Peyer's patch (tissue), 4 donors: ENCODE measurements around the gene ANTXRL. TPM values are rescaled to one million over a fixed set of nuclear protein-coding genes. Genes with fewer than 3 reads are reported as not detected.
A peak's percentile ranks its signal among the peaks of the same experiment; 100 is the strongest.

Experiments
- DNase-seq, 3 donors: peaks; one replicate each; pipeline ENCODE4 v3.0.0-alpha.2; 2017 to 2019
- H3K27ac ChIP-seq, 4 donors: fragments of 200-600 bp; sonication (generic); one replicate each; pipeline ENCODE4 v1.5.1; 2016 to 2019
- H3K27me3 ChIP-seq, 2 donors: fragments of 200-600 bp; sonication (generic); one replicate each; pipeline ENCODE4 v1.5.1; 2019
- H3K36me3 ChIP-seq, 3 donors: fragments of 200-600 bp; sonication (generic); one replicate each; pipeline ENCODE4 v1.5.1; 2016 to 2019
- H3K4me1 ChIP-seq, 4 donors: fragments of 200-600 bp; sonication (generic); one replicate each; pipeline ENCODE4 v1.5.1; 2016 to 2019
- H3K4me3 ChIP-seq, 4 donors: fragments of 200-600 bp; sonication (generic); 1 replicate in 3 of 4; 2 replicates in 1 of 4; pipeline ENCODE4 v1.5.1; 2016 to 2019; ENCODE audit warnings: mild to moderate bottlenecking in 1 of 4
- H3K9me3 ChIP-seq, 4 donors: fragments of 200-600 bp; sonication (generic); one replicate each; pipeline ENCODE4 v1.5.1; 2016 to 2019; ENCODE audit warnings: mild to moderate bottlenecking in 1 of 4
- POLR2A ChIP-seq, 2 donors: fragments of 450-650 bp; IDR thresholded peaks; one replicate each; pipeline ENCODE4 v1.5.1; 2017; ENCODE audit warnings: antibody characterized with exemption in 2 of 2, mild to moderate bottlenecking in 2 of 2, moderate library complexity in 2 of 2
- total RNA-seq, 4 donors: library from RNA; depleted of rRNA; stranded (reverse); fragments of >200 nt; gene quantifications; one replicate each; pipeline ENCODE4 v1.1.0, GENCODE V29; 2016
- TF ChIP-seq, protein P1 (sequence below), 6 experiments: fragments of 450-650 bp in 4 of 6; fragments of 200-600 bp in 2 of 6; sonication (generic) in 1 of 6; IDR thresholded peaks; one replicate each; pipeline ENCODE4 v1.5.1; 2017 to 2019; ENCODE audit warnings: antibody characterized with exemption in 6 of 6, mild to moderate bottlenecking in 3 of 6, moderate library complexity in 1 of 6

ANTXRL gene
- total RNA-seq, 4 donors from 2014 or later, result not detected

DNA sequence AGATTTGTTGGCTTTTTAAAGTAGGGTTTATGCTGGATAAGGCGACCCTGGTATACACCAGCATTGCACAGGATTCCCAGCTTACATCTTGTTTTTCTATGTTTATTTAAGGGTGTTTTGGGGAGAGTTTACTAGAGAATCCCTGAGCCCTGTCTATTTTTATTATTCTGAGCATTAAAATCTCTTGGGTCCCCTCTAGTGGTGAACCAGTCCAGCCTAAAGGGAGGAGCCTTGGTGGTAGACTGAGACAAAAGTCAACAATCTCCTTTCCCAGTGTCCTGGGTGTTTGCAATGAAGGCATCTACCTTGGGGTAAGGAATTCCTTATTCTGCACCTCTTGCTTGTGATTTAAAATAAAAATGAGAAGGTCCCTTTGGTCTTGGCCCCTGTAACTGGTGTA lies 38.2 kb downstream of the ANTXRL start:
- no peak for DNase-seq
- Histone ChIP-seq H3K27me3 (no peaks in the 10 kb centered on the region), H3K9me3 (no peaks in the 10 kb centered on the region), H3K27ac (no peak overlapping the region), H3K4me1 (no peaks in the 10 kb centered on the region), H3K4me3 (no peak overlapping the region), H3K36me3 (no peaks in the 10 kb centered on the region)
- TF ChIP-seq, protein P1, sequence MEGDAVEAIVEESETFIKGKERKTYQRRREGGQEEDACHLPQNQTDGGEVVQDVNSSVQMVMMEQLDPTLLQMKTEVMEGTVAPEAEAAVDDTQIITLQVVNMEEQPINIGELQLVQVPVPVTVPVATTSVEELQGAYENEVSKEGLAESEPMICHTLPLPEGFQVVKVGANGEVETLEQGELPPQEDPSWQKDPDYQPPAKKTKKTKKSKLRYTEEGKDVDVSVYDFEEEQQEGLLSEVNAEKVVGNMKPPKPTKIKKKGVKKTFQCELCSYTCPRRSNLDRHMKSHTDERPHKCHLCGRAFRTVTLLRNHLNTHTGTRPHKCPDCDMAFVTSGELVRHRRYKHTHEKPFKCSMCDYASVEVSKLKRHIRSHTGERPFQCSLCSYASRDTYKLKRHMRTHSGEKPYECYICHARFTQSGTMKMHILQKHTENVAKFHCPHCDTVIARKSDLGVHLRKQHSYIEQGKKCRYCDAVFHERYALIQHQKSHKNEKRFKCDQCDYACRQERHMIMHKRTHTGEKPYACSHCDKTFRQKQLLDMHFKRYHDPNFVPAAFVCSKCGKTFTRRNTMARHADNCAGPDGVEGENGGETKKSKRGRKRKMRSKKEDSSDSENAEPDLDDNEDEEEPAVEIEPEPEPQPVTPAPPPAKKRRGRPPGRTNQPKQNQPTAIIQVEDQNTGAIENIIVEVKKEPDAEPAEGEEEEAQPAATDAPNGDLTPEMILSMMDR (IDR thresholded peaks at IDR 0.05), result peak in 3 of 6 experiments; percentile 10 to 19 (median 13)
- TF ChIP-seq POLR2A (IDR thresholded peaks at IDR 0.05), result no peak

DNA sequence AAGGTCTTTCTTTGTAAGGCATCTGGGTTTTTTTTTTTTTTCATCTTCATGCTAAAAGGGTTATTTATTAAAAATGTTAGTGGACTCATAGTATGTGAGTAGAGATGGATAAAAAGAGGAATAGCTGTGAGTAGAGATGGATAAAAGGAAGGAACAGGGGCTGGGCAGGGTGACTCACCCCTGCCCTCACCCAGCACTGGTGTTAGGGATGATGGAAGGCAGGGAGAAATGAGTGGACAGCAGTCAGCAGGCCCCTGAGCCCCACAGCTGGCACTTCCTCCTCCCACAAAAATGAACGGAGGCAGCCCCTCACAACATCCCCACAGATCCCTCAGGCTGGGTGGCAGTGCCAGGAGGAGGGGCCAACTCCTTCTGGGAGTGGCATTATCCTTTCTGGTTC lies 39.3 kb downstream of the ANTXRL start:
- no peaks in the 10 kb centered on the region for H3K4me1 ChIP-seq
- TF ChIP-seq, protein P1 (IDR thresholded peaks at IDR 0.05), result no peak
- TF ChIP-seq POLR2A (IDR thresholded peaks at IDR 0.05), result no peak
- DNase-seq, result no peak
- no peaks in the 10 kb centered on the region for H3K27me3 ChIP-seq
- no peak overlapping the region for H3K4me3 ChIP-seq
- no peaks in the 10 kb centered on the region for H3K9me3 ChIP-seq
- H3K36me3 ChIP-seq, result no peaks in the 10 kb centered on the region
- H3K27ac ChIP-seq, result no peak overlapping the region

DNA sequence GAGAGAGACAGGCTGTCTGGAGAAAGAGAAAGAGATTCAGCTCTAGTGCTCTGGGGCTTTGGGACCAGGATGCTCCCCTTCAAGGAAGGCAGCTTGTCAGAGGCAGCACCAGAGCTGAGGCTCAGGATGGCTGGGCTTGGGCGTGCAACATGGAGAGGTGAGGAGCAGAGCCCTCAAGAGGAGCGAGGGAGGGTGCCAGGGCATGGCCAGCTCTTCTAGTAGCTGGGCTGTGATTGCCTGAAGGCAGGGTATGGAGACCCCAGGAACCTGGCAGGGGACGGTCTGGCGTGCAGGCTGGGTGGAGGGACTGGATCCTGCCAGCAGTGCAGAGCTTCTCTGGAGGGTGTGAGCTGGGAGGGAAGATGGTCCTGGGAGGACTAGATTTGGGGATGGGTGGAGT lies 40.2 kb downstream of the ANTXRL start:
- Histone ChIP-seq H3K4me1 (no peaks in the 10 kb centered on the region), H3K27ac (no peak overlapping the region), H3K9me3 (no peaks in the 10 kb centered on the region), H3K4me3 (no peak overlapping the region), H3K27me3 (no peaks in the 10 kb centered on the region), H3K36me3 (no peaks in the 10 kb centered on the region)
- DNase-seq, result no peak
- TF ChIP-seq POLR2A (IDR thresholded peaks at IDR 0.05), result no peak
- TF ChIP-seq, protein P1 (IDR thresholded peaks at IDR 0.05), result no peak

DNA sequence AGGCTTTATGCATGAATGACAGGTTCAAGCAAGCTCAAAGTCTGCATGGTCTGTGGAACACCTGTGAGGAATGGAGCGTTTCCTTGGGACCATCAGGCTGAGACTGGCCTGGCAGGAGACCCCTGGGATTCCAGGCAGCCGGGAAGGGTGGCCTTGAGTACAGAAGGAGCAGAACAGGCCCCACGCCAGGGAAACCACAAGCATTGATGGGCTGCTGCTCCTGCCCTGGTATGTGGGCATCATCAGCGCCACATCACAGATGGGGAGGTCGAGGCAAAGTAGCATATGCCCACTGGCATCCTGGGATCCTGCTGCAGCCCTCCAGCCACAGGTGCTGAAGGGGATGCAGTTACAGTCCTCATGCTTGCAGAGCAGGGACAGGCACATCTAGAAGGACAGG lies 40.9 kb downstream of the ANTXRL start:
- no peak overlapping the region for H3K4me3 ChIP-seq
- H3K27me3 ChIP-seq, result no peaks in the 10 kb centered on the region
- no peaks in the 10 kb centered on the region for H3K4me1 ChIP-seq
- TF ChIP-seq, protein P1 (IDR thresholded peaks at IDR 0.05), result no peak
- TF ChIP-seq POLR2A (IDR thresholded peaks at IDR 0.05), result no peak
- DNase-seq, result no peak
- no peak overlapping the region for H3K27ac ChIP-seq
- no peaks in the 10 kb centered on the region for H3K9me3 ChIP-seq
- no peaks in the 10 kb centered on the region for H3K36me3 ChIP-seq

DNA sequence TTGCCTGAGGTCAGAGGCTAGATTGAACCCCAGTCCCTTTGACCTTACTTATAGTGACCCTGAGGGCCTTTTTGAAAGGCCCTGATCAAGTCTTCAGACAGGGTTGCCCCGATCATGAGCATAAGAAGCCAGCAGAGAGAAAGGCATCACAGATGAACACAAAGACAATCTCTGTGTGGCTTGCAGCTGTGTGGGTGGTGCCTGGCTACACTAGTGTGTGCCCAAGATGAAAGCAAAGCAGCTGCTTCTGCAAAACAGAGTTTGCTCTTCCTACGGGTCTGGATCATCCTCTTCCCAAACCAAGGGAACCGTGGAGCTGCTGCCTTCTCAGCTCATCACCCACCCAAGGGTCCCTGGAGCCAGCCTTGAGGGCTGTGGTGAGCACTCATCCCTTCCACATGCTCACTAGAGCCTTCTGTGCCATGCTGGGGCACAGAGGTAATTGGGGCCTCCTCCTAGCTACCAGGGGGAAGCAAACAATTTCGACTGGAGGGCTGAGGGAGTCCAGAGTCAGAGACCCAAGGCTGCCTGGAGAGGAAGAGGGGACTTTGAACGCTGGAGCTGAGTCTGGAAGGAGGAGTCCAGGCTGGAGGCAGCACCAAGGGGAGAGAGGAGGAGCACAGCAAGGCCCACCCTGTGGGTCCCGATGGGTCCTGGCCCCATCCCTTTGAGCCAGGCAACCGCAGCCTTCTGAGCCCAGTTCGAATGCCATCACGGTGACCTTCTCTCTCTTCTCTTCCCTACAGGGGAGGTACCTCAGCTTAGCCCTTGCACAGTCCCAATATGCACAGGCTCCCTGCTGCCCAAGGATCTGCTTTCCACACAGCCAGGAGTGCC lies 42.3 kb downstream of the ANTXRL start:
- DNase-seq, result no peak
- Histone ChIP-seq H3K4me3 (no peak overlapping the region), H3K4me1 (no peaks in the 10 kb centered on the region), H3K36me3 (no peaks in the 10 kb centered on the region), H3K27me3 (no peaks in the 10 kb centered on the region), H3K9me3 (no peaks in the 10 kb centered on the region), H3K27ac (no peak overlapping the region)
- TF ChIP-seq, protein P1 (IDR thresholded peaks at IDR 0.05), result no peak
- no peak for TF ChIP-seq POLR2A (IDR thresholded peaks at IDR 0.05)
